Endothelial cell of umbilical vein (primary cell): Measurements from ENCODE around the gene HSF2. TPM values are rescaled to one million over a fixed set of nuclear protein-coding genes. Genes with fewer than 3 reads are reported as not detected.
A peak's percentile ranks its signal among the peaks of the same experiment; 100 is the strongest.

Experiments used
- BruUV-seq: library from RNA; stranded (reverse); fragments of 400-500 nt; replicated peaks from 2 replicates; lab custom pipeline; 2021; lab: Mats Ljungman, UMichigan
- CTCF ChIA-PET: fragments of 300-600, 350-600 bp; sonication (Branson Sonifier 250); formaldehyde crosslinking; loops from one replicate; lab custom pipeline; 2021; ENCODE audit warnings: antibody characterized with exemption, inconsistent platforms; lab: Charles Lee
- POLR2A ChIA-PET: fragments of 300-600, 350-600 bp; sonication (Branson Sonifier 250); formaldehyde crosslinking; loops from one replicate; lab custom pipeline; 2021; ENCODE audit warnings: antibody characterized with exemption, inconsistent platforms; lab: Charles Lee
- DNase-seq: peaks from one replicate; pipeline ENCODE4 v3.0.0-alpha.2; 2011; ENCODE audit warnings: low read depth, low spot score
- FAIRE-seq: peaks from 2 replicates; lab custom pipeline; 2011; peaks lifted over from hg19 to GRCh38; lab: Jason Lieb, UNC
- H2AFZ ChIP-seq: 2 replicates; pipeline ENCODE4 v1.6.0; 2012; ENCODE audit warnings: low read depth, low read length, control low read depth, inconsistent platforms
- H3K27ac ChIP-seq: 2 replicates; pipeline ENCODE4 v1.5.1; 2011; ENCODE audit warnings: low read depth, mild to moderate bottlenecking, control low read depth, low read length, moderate library complexity; ENCODE audit not compliant: insufficient read depth
- H3K27me3 ChIP-seq, 2 experiments: 2 replicates each; pipeline versions ENCODE4 v1.6.0 to v1.6.1; 2011; ENCODE audit warnings: low read length in 2 of 2, mixed read lengths in 1 of 2; ENCODE audit not compliant: control insufficient read depth in 2 of 2, insufficient read depth in 2 of 2
- H3K36me3 ChIP-seq, 2 experiments: 2 replicates in 1 of 2; 3 replicates in 1 of 2; pipeline ENCODE4 v1.5.1; 2011; ENCODE audit warnings: low read length in 2 of 2, mild to moderate bottlenecking in 1 of 2, moderate library complexity in 1 of 2; ENCODE audit not compliant: control insufficient read depth in 2 of 2, insufficient read depth in 2 of 2; ENCODE audit errors: extremely low read depth in 1 of 2
- H3K4me1 ChIP-seq: 3 replicates; pipeline ENCODE4 v1.5.1; 2011; ENCODE audit warnings: mild to moderate bottlenecking, low read length; ENCODE audit not compliant: control insufficient read depth, insufficient read depth; ENCODE audit errors: extremely low read depth
- H3K4me2 ChIP-seq: 2 replicates; pipeline ENCODE4 v1.6.1; 2011; ENCODE audit warnings: low read length, control low read depth, mixed read lengths; ENCODE audit not compliant: insufficient read depth
- H3K4me3 ChIP-seq, 3 experiments: fragments of 200-600 bp in 1 of 3; sonication (generic), shearing (Covaris generic) in 1 of 3; replicated peaks in 1 of 3; 2 replicates each; pipeline ENCODE4 v1.5.1; 2011 to 2016; ENCODE audit warnings: control low read depth in 3 of 3, low read length in 3 of 3, mild to moderate bottlenecking in 2 of 3, inconsistent platforms in 1 of 3, low read depth in 1 of 3, moderate library complexity in 1 of 3; ENCODE audit not compliant: insufficient read depth in 1 of 3
- H3K79me2 ChIP-seq: 2 replicates; pipeline ENCODE4 v1.6.0; 2012; ENCODE audit warnings: low read length, inconsistent platforms; ENCODE audit not compliant: control insufficient read depth, insufficient read depth
- H3K9ac ChIP-seq: replicated peaks from 2 replicates; pipeline ENCODE3; 2011; ENCODE audit warnings: low read length, control low read depth; ENCODE audit not compliant: insufficient read depth; ENCODE audit errors: extremely low read depth
- H3K9me1 ChIP-seq: replicated peaks from 3 replicates; pipeline ENCODE4 v1.6.0; 2011; ENCODE audit warnings: mild to moderate bottlenecking, low read length; ENCODE audit not compliant: control insufficient read depth, insufficient read depth; ENCODE audit errors: extremely low read depth
- H3K9me3 ChIP-seq: replicated peaks from 2 replicates; pipeline ENCODE4 v1.5.1; 2012; ENCODE audit warnings: low read length, inconsistent platforms; ENCODE audit not compliant: control insufficient read depth, insufficient read depth
- H4K20me1 ChIP-seq: replicated peaks from 2 replicates; pipeline ENCODE3; 2011; ENCODE audit warnings: mild to moderate bottlenecking, low read length; ENCODE audit not compliant: control insufficient read depth, insufficient read depth; ENCODE audit errors: extremely low read depth
- EZH2 ChIP-seq: IDR thresholded peaks from 2 replicates; pipeline ENCODE4 v1.6.1; 2012; ENCODE audit warnings: borderline replicate concordance, low read depth, mild to moderate bottlenecking, moderate library complexity, low read length, inconsistent platforms; ENCODE audit not compliant: severe bottlenecking
- FOS ChIP-seq: IDR thresholded peaks from 2 replicates; pipeline ENCODE4 v1.6.1; 2011; ENCODE audit warnings: mild to moderate bottlenecking, low read length, moderate library complexity, borderline replicate concordance; ENCODE audit not compliant: insufficient read depth
- GATA2 ChIP-seq: IDR thresholded peaks from 2 replicates; pipeline ENCODE4 v1.7.0; 2011; ENCODE audit warnings: low read depth, mild to moderate bottlenecking, moderate library complexity, mixed read lengths, low read length; ENCODE audit not compliant: insufficient read length, insufficient read depth
- JUN ChIP-seq: IDR thresholded peaks from 2 replicates; pipeline ENCODE4 v1.6.1; 2011; ENCODE audit warnings: borderline replicate concordance, low read depth; ENCODE audit not compliant: insufficient read length, insufficient read depth
- MYC ChIP-seq: IDR thresholded peaks from one replicate; pipeline ENCODE4 v1.6.1; 2011; ENCODE audit warnings: mild to moderate bottlenecking, low read depth, low read length
- POLR2A ChIP-seq: IDR thresholded peaks from 2 replicates; pipeline ENCODE4 v1.6.1; 2012; ENCODE audit warnings: low read depth, mild to moderate bottlenecking, control low read depth, low read length
- POLR2AphosphoS5 ChIP-seq: IDR thresholded peaks from 2 replicates; pipeline ENCODE4 v1.6.1; 2012; ENCODE audit warnings: low read depth, mild to moderate bottlenecking, control low read depth, low read length, moderate library complexity; ENCODE audit not compliant: insufficient read depth
- dilution Hi-C: fragments of 300-500 bp; cut with MboI; formaldehyde crosslinking; loops from one replicate; pipeline ENCODE4 v1.15.0; 2019; ENCODE audit warnings: low sequenced_read_pairs; ENCODE audit not compliant: extremely low pct_ligation_motif_present
- intact Hi-C: fragments of 100-400 bp; cut with micrococcal nuclease; formaldehyde crosslinking; loops from one replicate; pipeline ENCODE4 v1.10.0; 2022
- polyA plus RNA-seq, 4 experiments: library from polyadenylated mRNA; depleted of rRNA in 3 of 4; stranded (reverse) in 3 of 4; unstranded in 1 of 4; fragments of >200 nt; gene quantifications; 2 replicates each; pipeline versions ENCODE4 v1.2.1 to v1.2.3, GENCODE V29; 2011 to 2012; ENCODE audit warnings: missing spikeins in 1 of 4
- total RNA-seq: library from RNA; stranded (reverse); gene quantifications from 2 replicates; pipeline ENCODE4 v1.2.3, GENCODE V29; 2021
- TF ChIP-seq, protein P1 (sequence below), 2 donors: IDR thresholded peaks; 1 replicate in 1 of 2; 2 replicates in 1 of 2; pipeline ENCODE4 v1.5.1; 2011; ENCODE audit warnings: low read length in 2 of 2, mild to moderate bottlenecking in 2 of 2, moderate library complexity in 2 of 2, control low read depth in 1 of 2, inconsistent platforms in 1 of 2, low read depth in 1 of 2; ENCODE audit not compliant: insufficient read depth in 1 of 2; ENCODE audit errors: extremely low read depth in 1 of 2
- TF ChIP-seq, protein P2 (sequence below): IDR thresholded peaks from 2 replicates; pipeline ENCODE4 v1.6.1; 2011; ENCODE audit not compliant: insufficient read depth, insufficient read length

Gene HSF2
- total and polyA plus RNA-seq, 2 donors (not counting 3 experiments of a cell fraction or from before 2014, with no cell fraction given): 8.0 to 13.3 TPM

DNA sequence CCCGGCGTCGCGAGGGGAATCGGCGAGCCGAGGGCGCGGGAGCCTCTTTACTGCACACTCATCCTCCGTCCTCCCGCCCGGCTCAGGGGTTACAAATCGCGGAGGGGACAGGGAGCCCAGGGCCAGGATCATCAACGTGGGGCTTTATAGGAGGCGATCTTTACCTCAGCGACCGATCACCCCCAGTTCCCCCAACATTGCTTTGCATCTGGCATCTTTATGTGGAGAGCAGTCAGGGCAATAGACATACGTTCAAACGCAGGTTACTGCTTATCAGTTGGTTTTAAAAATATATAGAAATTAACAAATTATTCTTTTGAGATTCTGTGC, 634 bp downstream of the HSF2 start:
- Histone ChIP-seq H3K4me2 (peak overlapping the region; percentile 97), H3K9me3 (no peaks in the 10 kb centered on the region), H3K4me1 (peaks cover 11% of the 10 kb centered on the region), H3K4me3 (peak overlapping the region; percentile 22 to 95 (median 77)), H3K9ac (peak overlapping the region; percentile 75), H3K9me1 (no peaks in the 10 kb centered on the region), H3K36me3 (no peaks in the 10 kb centered on the region), H3K79me2 (peaks cover 46% of the 10 kb centered on the region), H3K27ac (peak overlapping the region; percentile 48), H2AFZ (peak overlapping the region; percentile 88), H4K20me1 (no peaks in the 10 kb centered on the region), H3K27me3 (peaks cover 0 to 2% of the 10 kb centered on the region in 2 experiments)
- CTCF ChIA-PET: interaction anchor here (0.7 to 1.6 kb wide), 9 partner anchors 8 to 1324 kb away, joined by 3 to 6 read pairs (median 4); no protein-coding TSS in a partner anchor
- FAIRE-seq (no peak), DNase-seq (no peak)
- POLR2A ChIA-PET: no interaction called here
- no peak for TF ChIP-seq FOS
- no peak for TF ChIP-seq POLR2A
- TF ChIP-seq EZH2: no peak
- no peak for TF ChIP-seq MYC
- no peak for TF ChIP-seq JUN
- TF ChIP-seq, protein P1, sequence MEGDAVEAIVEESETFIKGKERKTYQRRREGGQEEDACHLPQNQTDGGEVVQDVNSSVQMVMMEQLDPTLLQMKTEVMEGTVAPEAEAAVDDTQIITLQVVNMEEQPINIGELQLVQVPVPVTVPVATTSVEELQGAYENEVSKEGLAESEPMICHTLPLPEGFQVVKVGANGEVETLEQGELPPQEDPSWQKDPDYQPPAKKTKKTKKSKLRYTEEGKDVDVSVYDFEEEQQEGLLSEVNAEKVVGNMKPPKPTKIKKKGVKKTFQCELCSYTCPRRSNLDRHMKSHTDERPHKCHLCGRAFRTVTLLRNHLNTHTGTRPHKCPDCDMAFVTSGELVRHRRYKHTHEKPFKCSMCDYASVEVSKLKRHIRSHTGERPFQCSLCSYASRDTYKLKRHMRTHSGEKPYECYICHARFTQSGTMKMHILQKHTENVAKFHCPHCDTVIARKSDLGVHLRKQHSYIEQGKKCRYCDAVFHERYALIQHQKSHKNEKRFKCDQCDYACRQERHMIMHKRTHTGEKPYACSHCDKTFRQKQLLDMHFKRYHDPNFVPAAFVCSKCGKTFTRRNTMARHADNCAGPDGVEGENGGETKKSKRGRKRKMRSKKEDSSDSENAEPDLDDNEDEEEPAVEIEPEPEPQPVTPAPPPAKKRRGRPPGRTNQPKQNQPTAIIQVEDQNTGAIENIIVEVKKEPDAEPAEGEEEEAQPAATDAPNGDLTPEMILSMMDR (IDR thresholded peaks at IDR 0.05; ENCODE audit: extremely low read depth in 1 of 2, insufficient read depth in 1 of 2, low read depth in 1 of 2, low read length in 2 of 2): no peak
- no peak for TF ChIP-seq POLR2AphosphoS5
- no peak for TF ChIP-seq GATA2
- TF ChIP-seq, protein P2, sequence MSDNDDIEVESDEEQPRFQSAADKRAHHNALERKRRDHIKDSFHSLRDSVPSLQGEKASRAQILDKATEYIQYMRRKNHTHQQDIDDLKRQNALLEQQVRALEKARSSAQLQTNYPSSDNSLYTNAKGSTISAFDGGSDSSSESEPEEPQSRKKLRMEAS: no peak
- intact Hi-C loops (no loop called here), dilution Hi-C loops (no loop called here)
- BruUV-seq: no TSS peak
